Mammary microvascular endothelial cell (primary cell): ENCODE data around the gene SEMG1. TPM values are rescaled to one million over a fixed set of nuclear protein-coding genes. Genes with fewer than 3 reads are reported as not detected.

ENCODE experiments used
- total RNA-seq: library from RNA; depleted of rRNA; stranded (reverse); fragments of >200 nt; gene quantifications from 2 replicates; pipeline ENCODE4 v1.2.3, GENCODE V29; 2015

The SEMG1 gene, protein sequence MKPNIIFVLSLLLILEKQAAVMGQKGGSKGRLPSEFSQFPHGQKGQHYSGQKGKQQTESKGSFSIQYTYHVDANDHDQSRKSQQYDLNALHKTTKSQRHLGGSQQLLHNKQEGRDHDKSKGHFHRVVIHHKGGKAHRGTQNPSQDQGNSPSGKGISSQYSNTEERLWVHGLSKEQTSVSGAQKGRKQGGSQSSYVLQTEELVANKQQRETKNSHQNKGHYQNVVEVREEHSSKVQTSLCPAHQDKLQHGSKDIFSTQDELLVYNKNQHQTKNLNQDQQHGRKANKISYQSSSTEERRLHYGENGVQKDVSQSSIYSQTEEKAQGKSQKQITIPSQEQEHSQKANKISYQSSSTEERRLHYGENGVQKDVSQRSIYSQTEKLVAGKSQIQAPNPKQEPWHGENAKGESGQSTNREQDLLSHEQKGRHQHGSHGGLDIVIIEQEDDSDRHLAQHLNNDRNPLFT
- not detected in 2 replicates for total RNA-seq

GRCh38 chr20:45206725-45207124 is at the start of gene SEMG1:
Gene SEMG1 (plus strand): TSS chr20:45207033. CDS start chr20:45207054, 21 bp downstream.

GRCh38 chr20:45174434-45175364 is 32.1 kb upstream of the SEMG1 start, which contains the start of gene PI3:
Gene PI3 (plus strand): TSS chr20:45174902. CDS start chr20:45174923, 21 bp downstream.

GRCh38 chr20:45221076-45221475 is 14.2 kb downstream of the SEMG1 start, which contains the start of gene SEMG2:
Gene SEMG2 (plus strand): TSS chr20:45221373. CDS start chr20:45221390, 17 bp downstream.

DNA sequence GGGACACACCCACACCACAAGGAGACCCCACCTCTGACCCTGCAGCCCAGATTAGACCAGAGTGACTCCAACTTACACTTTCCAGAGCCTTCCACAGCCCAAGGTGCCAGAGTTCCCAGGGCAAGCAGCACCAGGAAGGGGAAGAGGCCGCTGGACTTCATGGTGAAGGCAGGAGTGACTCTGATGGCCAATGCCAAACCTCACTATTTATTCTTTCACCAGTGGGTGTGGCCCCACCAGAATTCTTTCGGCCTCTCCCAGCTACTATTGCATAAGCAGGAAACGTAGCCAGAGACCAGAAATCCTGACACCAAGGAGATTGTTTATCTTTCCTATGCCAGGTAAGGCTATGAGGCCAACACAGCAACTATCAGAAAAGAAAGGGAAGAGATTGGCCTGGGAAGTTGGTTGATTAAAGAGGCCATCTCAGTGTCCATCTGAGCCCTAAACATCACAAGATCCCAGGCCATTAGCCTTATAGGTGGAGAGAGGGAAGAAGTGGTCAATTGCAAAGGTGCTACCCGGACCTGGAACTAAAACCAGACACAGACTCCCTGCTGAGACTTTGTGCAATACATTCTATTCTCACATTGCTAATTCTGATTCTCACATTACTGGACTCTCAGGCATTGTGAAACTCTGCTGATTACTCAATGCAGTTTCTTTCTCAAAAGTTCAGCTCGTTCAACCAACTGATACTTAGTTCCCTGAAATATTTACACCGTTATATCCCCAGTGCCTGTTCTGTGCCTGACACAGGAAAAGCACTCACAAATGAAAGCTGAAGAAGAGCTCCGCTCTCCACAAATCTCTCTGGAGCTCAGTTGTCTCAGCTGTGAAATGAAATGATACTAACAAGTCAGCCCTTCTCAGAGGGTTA is 47.8 kb downstream of the SEMG1 start, which contains the start of gene SLPI:
SLPI (minus strand) TSS at position 182 of the 880 bp plus-strand sequence; CDS start at position 161, 21 bp downstream.

Other genes with a start within 250 kb of the SEMG1 start
- 56.7 and 64.9 TPM in 2 replicates for gene TOMM34, start 246.6 kb upstream of the SEMG1 start, total RNA-seq
- gene STK4, start 240.5 kb upstream of the SEMG1 start, total RNA-seq: 10.4 and 10.7 TPM in 2 replicates
- 0.05 and 0.20 TPM in 2 replicates for gene KCNS1, start 105.9 kb upstream of the SEMG1 start, total RNA-seq
- gene WFDC5, start 91.9 kb upstream of the SEMG1 start, total RNA-seq: not detected in 2 replicates
- gene WFDC12, start 82.6 kb upstream of the SEMG1 start, total RNA-seq: not detected in 2 replicates
- not detected in 2 replicates for gene PI3, start 32.1 kb upstream of the SEMG1 start, total RNA-seq
- not detected in 2 replicates for gene SEMG2, start 14.3 kb downstream of the SEMG1 start, total RNA-seq
- gene SLPI, start 47.5 kb downstream of the SEMG1 start, total RNA-seq: not detected in 2 replicates
- not detected in 2 replicates for gene RBPJL, start 99.8 kb downstream of the SEMG1 start, total RNA-seq
- gene MATN4, start 101.3 kb downstream of the SEMG1 start, total RNA-seq: 0.20 TPM in 1 of 2 replicates, not detected in the other
- gene SDC4, start 141.4 kb downstream of the SEMG1 start, total RNA-seq: 46.2 and 47.0 TPM in 2 replicates
- gene SYS1, start 156.1 kb downstream of the SEMG1 start, total RNA-seq: 21.4 and 29.5 TPM in 2 replicates
- not detected in 2 replicates for gene TP53TG5, start 171.3 kb downstream of the SEMG1 start, total RNA-seq
- 5.5 and 9.7 TPM in 2 replicates for gene DBNDD2, start 201.3 kb downstream of the SEMG1 start, total RNA-seq
- 75.6 and 77.7 TPM in 2 replicates for gene PIGT, start 209.1 kb downstream of the SEMG1 start, total RNA-seq